ENCODE measurements around the gene MAP3K4.
"Not testable (repeated sequence)": the region's sequence is repeated elsewhere in the genome, so short reads cannot be mapped to it uniquely, and the experiment has no call there.

MAP3K4 gene

GRCh38 chr6:161091151-161091550 lies 99.6 kb downstream of the MAP3K4 start:
- DNase-seq: no peak

- DNase-seq: no peak
Measured at GRCh38 chr6:161091972-161092701, 100.6 kb downstream of the MAP3K4 start.

- no peak for DNase-seq
Measured at GRCh38 chr6:161094955-161095354, 103.4 kb downstream of the MAP3K4 start.

- no peak for DNase-seq
Measured at GRCh38 chr6:161095916-161096315, 104.3 kb downstream of the MAP3K4 start.

- no peak for DNase-seq
Measured at GRCh38 chr6:161100072-161100471, 108.5 kb downstream of the MAP3K4 start.

- DNase-seq: no peak
Measured at GRCh38 chr6:161101517-161101916, 109.9 kb downstream of the MAP3K4 start.

- no peak for DNase-seq
Measured at GRCh38 chr6:161103475-161103874, 111.9 kb downstream of the MAP3K4 start.

- DNase-seq: no peak
Measured at GRCh38 chr6:161104966-161105365, 113.4 kb downstream of the MAP3K4 start.

- DNase-seq: no peak
Measured at GRCh38 chr6:161105408-161105807, 113.8 kb downstream of the MAP3K4 start.

- no peak for DNase-seq
Measured at GRCh38 chr6:161107779-161108730, 116.5 kb downstream of the MAP3K4 start.

- no peak for DNase-seq
Measured at GRCh38 chr6:161108916-161109315, 117.3 kb downstream of the MAP3K4 start.

- no peak for DNase-seq
Measured at GRCh38 chr6:161109366-161109765, 117.8 kb downstream of the MAP3K4 start.

GRCh38 chr6:161110028-161110779 lies 118.6 kb downstream of the MAP3K4 start:
- DNase-seq: no peak

- no peak for DNase-seq
Measured at GRCh38 chr6:161111261-161111660, 119.7 kb downstream of the MAP3K4 start.

- no peak for DNase-seq
Measured at GRCh38 chr6:161115468-161115867, 123.9 kb downstream of the MAP3K4 start.

GRCh38 chr6:161116554-161116953 lies 125.0 kb downstream of the MAP3K4 start:
- DNase-seq: no peak

- no peak for DNase-seq
Measured at GRCh38 chr6:161117308-161117707, 125.7 kb downstream of the MAP3K4 start.

- no peak for DNase-seq
Measured at GRCh38 chr6:161117942-161118341, 126.4 kb downstream of the MAP3K4 start.

GRCh38 chr6:161123319-161123718 lies 131.8 kb downstream of the MAP3K4 start:
- not testable (repeated sequence) for DNase-seq

- DNase-seq: no peak
Measured at GRCh38 chr6:161125591-161125990, 134.0 kb downstream of the MAP3K4 start.

GRCh38 chr6:161127071-161127740 lies 135.6 kb downstream of the MAP3K4 start:
- no peak for DNase-seq

GRCh38 chr6:161128230-161128629 lies 136.7 kb downstream of the MAP3K4 start:
- DNase-seq: no peak
